HCT116 (cell line): Measurements from ENCODE around the gene LGALS4. TPM values are rescaled to one million over a fixed set of nuclear protein-coding genes. Genes with fewer than 3 reads are reported as not detected.

Source experiments
- ATAC-seq: fragments of 200-7000 bp; cut with Tn5 transposase; 2 replicates; pipeline ENCODE4 v1.9.1; 2020; ENCODE audit warnings: mild to moderate bottlenecking, moderate library complexity
- BruUV-seq: library from RNA; stranded (reverse); fragments of 400-500 nt; replicated peaks from 2 replicates; lab custom pipeline; 2021; lab: Mats Ljungman, UMichigan
- CTCF ChIA-PET: fragments of 300-600 bp; sonication (Branson Sonifier 250); formaldehyde crosslinking; loops from one replicate; lab custom pipeline; 2021; ENCODE audit warnings: antibody characterized with exemption; lab: Charles Lee
- POLR2A ChIA-PET: fragments of 300-600, 350-600 bp; sonication (Branson Sonifier 250); formaldehyde crosslinking; loops from one replicate; lab custom pipeline; 2021; ENCODE audit warnings: antibody characterized with exemption; lab: Charles Lee
- RAD21 ChIA-PET, 2 experiments: fragments of 300-600 bp; sonication (Branson Sonifier 250); formaldehyde crosslinking; loops; one replicate each; lab custom pipeline; 2023; ENCODE audit warnings: low total read pairs in 2 of 2; ENCODE audit not compliant: uncharacterized antibody in 2 of 2, unreplicated experiment in 2 of 2, low non-redundant PET in 1 of 2; lab: Charles Lee
- DNase-seq: peaks from one replicate; pipeline ENCODE4 v3.0.0-alpha.2; 2010; ENCODE audit warnings: low read depth, low spot score
- H2AFZ ChIP-seq: fragments of 200-600 bp; shearing (Covaris generic), sonication (generic); 2 replicates; pipeline ENCODE4 v1.6.1; 2017; ENCODE audit warnings: low read depth, mixed run types, mixed read lengths, antibody characterized with exemption, low read length; ENCODE audit not compliant: poor library complexity, severe bottlenecking
- H3K27ac ChIP-seq: 2 replicates; pipeline ENCODE4 v1.5.1; 2012; ENCODE audit warnings: low read depth, low read length
- H3K27me3 ChIP-seq: fragments of 200-600 bp; sonication (generic); 2 replicates; pipeline ENCODE4 v1.6.1; 2016; ENCODE audit warnings: mixed run types, low read length, mixed read lengths; ENCODE audit not compliant: insufficient read depth
- H3K36me3 ChIP-seq, 2 experiments: fragments of 200-500 bp in 1 of 2; fragments of 200-600 bp in 1 of 2; sonication (Bioruptor generic) in 1 of 2; sonication (generic) in 1 of 2; 2 replicates each; pipeline versions ENCODE4 v1.5.1 to v1.6.1; 2014 to 2016; ENCODE audit warnings: low read length in 2 of 2, inconsistent platforms in 1 of 2, mixed read lengths in 1 of 2, mixed run types in 1 of 2; ENCODE audit not compliant: insufficient read depth in 2 of 2, control insufficient read depth in 1 of 2
- H3K4me1 ChIP-seq, 2 experiments: fragments of 200-600 bp in 1 of 2; sonication (generic) in 1 of 2; 2 replicates each; pipeline versions ENCODE4 v1.5.1 to v1.6.1; 2012 to 2017; ENCODE audit warnings: low read length in 2 of 2, inconsistent platforms in 1 of 2, mild to moderate bottlenecking in 1 of 2, mixed read lengths in 1 of 2, mixed run types in 1 of 2, moderate library complexity in 1 of 2; ENCODE audit not compliant: insufficient read depth in 2 of 2, control insufficient read depth in 1 of 2
- H3K4me2 ChIP-seq: fragments of 200-600 bp; sonication (generic); 2 replicates; pipeline ENCODE4 v1.6.1; 2017; ENCODE audit warnings: mixed run types, low read length, mixed read lengths
- H3K4me3 ChIP-seq, 2 experiments: fragments of 200-600 bp in 1 of 2; sonication (generic) in 1 of 2; replicated peaks in 1 of 2; 2 replicates each; pipeline ENCODE4 v1.5.1; 2011 to 2016; ENCODE audit warnings: low read length in 2 of 2, control low read depth in 1 of 2, low read depth in 1 of 2, mild to moderate bottlenecking in 1 of 2, mixed read lengths in 1 of 2, mixed run types in 1 of 2
- H3K79me2 ChIP-seq: fragments of 200-600 bp; sonication (generic); 2 replicates; pipeline ENCODE4 v1.6.1; 2017; ENCODE audit warnings: mild to moderate bottlenecking, mixed run types, low read length, moderate library complexity, mixed read lengths; ENCODE audit not compliant: insufficient read depth
- H3K9ac ChIP-seq: fragments of 200-600 bp; sonication (generic); 2 replicates; pipeline ENCODE4 v1.6.1; 2016; ENCODE audit warnings: low read length, mixed read lengths
- H3K9me2 ChIP-seq: fragments of 200-600 bp; sonication (generic), shearing (Covaris generic); 2 replicates; pipeline ENCODE4 v1.6.1; 2017; ENCODE audit warnings: mixed run types, mild to moderate bottlenecking, moderate library complexity; ENCODE audit not compliant: insufficient read depth
- H3K9me3 ChIP-seq, 2 experiments: fragments of 200-500 bp in 1 of 2; fragments of 200-600 bp in 1 of 2; sonication (Bioruptor generic) in 1 of 2; sonication (generic) in 1 of 2; 2 replicates each; pipeline ENCODE4 v1.6.1; 2014 to 2017; ENCODE audit warnings: low read length in 2 of 2, mixed read lengths in 2 of 2, inconsistent platforms in 1 of 2, low read depth in 1 of 2, mild to moderate bottlenecking in 1 of 2, mixed run types in 1 of 2, moderate library complexity in 1 of 2; ENCODE audit not compliant: control insufficient read depth in 1 of 2, insufficient read depth in 1 of 2
- H4K20me1 ChIP-seq: fragments of 200-600 bp; sonication (generic), shearing (Covaris generic); 2 replicates; pipeline ENCODE4 v1.6.1; 2017; ENCODE audit warnings: mixed run types, mild to moderate bottlenecking, moderate library complexity; ENCODE audit not compliant: insufficient read depth
- ATF3 ChIP-seq: IDR thresholded peaks from 2 replicates; pipeline ENCODE4 v1.6.1; 2012
- CBX3 ChIP-seq: IDR thresholded peaks from 2 replicates; pipeline ENCODE4 v1.6.1; 2012; ENCODE audit warnings: low read depth
- CTCF ChIP-seq, 3 experiments: fragments of 200-600 bp in 1 of 3; sonication (generic) in 1 of 3; IDR thresholded peaks in 2 of 3; conservative IDR thresholded peaks in 1 of 3; 2 replicates each; pipeline ENCODE4 v1.5.1; 2012 to 2017; ENCODE audit warnings: low read depth in 2 of 3, low read length in 2 of 3, antibody characterized with exemption in 1 of 3, borderline replicate concordance in 1 of 3, control low read depth in 1 of 3, mild to moderate bottlenecking in 1 of 3, mixed read lengths in 1 of 3, mixed run types in 1 of 3, moderate library complexity in 1 of 3; ENCODE audit not compliant: insufficient read depth in 1 of 3
- EZH2phosphoT487 ChIP-seq: fragments of 200-600 bp; IDR thresholded peaks from 2 replicates; pipeline ENCODE4 v1.6.1; 2018; ENCODE audit warnings: antibody characterized with exemption, borderline replicate concordance
- MAX ChIP-seq: IDR thresholded peaks from 2 replicates; pipeline ENCODE4 v1.6.1; 2012
- POLR2A ChIP-seq: IDR thresholded peaks from 2 replicates; pipeline ENCODE4 v1.7.0; 2011; ENCODE audit warnings: borderline replicate concordance; ENCODE audit not compliant: insufficient read depth, insufficient read length; ENCODE audit errors: extremely low read depth
- RAD21 ChIP-seq: IDR thresholded peaks from 2 replicates; pipeline ENCODE4 v1.6.1; 2012; ENCODE audit warnings: low read depth, mild to moderate bottlenecking
- REST ChIP-seq: IDR thresholded peaks from 2 replicates; pipeline ENCODE4 v1.6.1; 2012; ENCODE audit warnings: low read depth
- SIN3A ChIP-seq: IDR thresholded peaks from 2 replicates; pipeline ENCODE4 v1.6.1; 2012; ENCODE audit warnings: low read depth
- TCF7L2 ChIP-seq: IDR thresholded peaks from 2 replicates; pipeline ENCODE4 v1.7.0; 2011; ENCODE audit warnings: borderline replicate concordance, inconsistent platforms; ENCODE audit not compliant: insufficient read depth, insufficient read length; ENCODE audit errors: extremely low read depth
- ZFX ChIP-seq: fragments of 450-650 bp; IDR thresholded peaks from 2 replicates; pipeline ENCODE4 v1.6.1; 2017
- ZNF274 ChIP-seq: fragments of 200-500 bp; sonication (Bioruptor generic); IDR thresholded peaks from 2 replicates; pipeline ENCODE4 v1.6.1; 2014; ENCODE audit warnings: mild to moderate bottlenecking, low read depth, low read length, inconsistent platforms
- intact Hi-C: fragments of 100-400 bp; cut with micrococcal nuclease; formaldehyde crosslinking; loops from 2 replicates; pipeline ENCODE4 v1.10.0; 2022
- total RNA-seq: library from RNA; stranded (reverse); gene quantifications from one replicate; pipeline ENCODE4 v1.2.1, GENCODE V29; 2021; ENCODE audit not compliant: unreplicated experiment

LGALS4 gene
- total RNA-seq, 1 experiment from 2014 or later: 0.86 TPM

- H3K36me3 ChIP-seq: no peaks in the 10 kb centered on the region
- TF ChIP-seq SIN3A (no peak), MAX (no peak), RAD21 (no peak), ZNF274 (no peak), TCF7L2 (no peak), ZFX (no peak), REST (no peak), ATF3 (no peak), POLR2A (no peak), CTCF (IDR thresholded peaks at IDR 0.05 in 2 of 3, conservative IDR thresholded peaks at IDR 0.05 in 1 of 3; ENCODE audit: borderline replicate concordance in 1 of 3, insufficient read depth in 1 of 3, low read depth in 2 of 3, low read length in 2 of 3) (no peak), CBX3 (no peak), EZH2phosphoT487 (no peak)
- H3K9me2 ChIP-seq: no peaks in the 10 kb centered on the region
- H3K9me3 ChIP-seq: no peaks in the 10 kb centered on the region
- H3K27ac ChIP-seq: no peak overlapping the region
- intact Hi-C loops: no loop called here
- ChIA-PET RAD21 (no interaction called here), POLR2A (interaction anchor here (0.6 kb wide), 1 partner anchor 491 kb away, joined by 5 read pairs; no protein-coding TSS in a partner anchor), CTCF (no interaction called here)
- H3K4me3 ChIP-seq: no peak overlapping the region
- DNase-seq (no peak), ATAC-seq (no peak)
- no peaks in the 10 kb centered on the region for H3K27me3 ChIP-seq
- peaks cover 0 to 3% of the 10 kb centered on the region in 2 experiments; a peak in 1 of 4 replicates for H3K4me1 ChIP-seq
- no peak overlapping the region for H3K9ac ChIP-seq
- no peak overlapping the region for H3K4me2 ChIP-seq
- H2AFZ ChIP-seq: no peak overlapping the region
- H3K79me2 ChIP-seq: no peaks in the 10 kb centered on the region
- BruUV-seq: no TSS peak
- H4K20me1 ChIP-seq: no peaks in the 10 kb centered on the region
These were observed 16.6 kb downstream of the LGALS4 start for GRCh38 chr19:38796154-38796553.
